ENCODE measurements around the gene C10orf71. TPM values are rescaled to one million over a fixed set of nuclear protein-coding genes. Genes with fewer than 3 reads are reported as not detected.

The C10orf71 gene
- polyA plus RNA-seq, 3 donors = 0.19 to 0.28 TPM; not detected in 1

Other genes starting within 250 kb of the C10orf71 start
- gene VSTM4, start 183.6 kb upstream of the C10orf71 start, polyA plus RNA-seq (ENCODE audit: insufficient read length in 3 of 3) = 10 to 100 TPM; 12.2 to 13.4 (median 12.6) TPM
- gene FAM170B, start 165.1 kb upstream of the C10orf71 start, polyA plus RNA-seq (ENCODE audit: insufficient read length in 3 of 3) = not detected
- 1 to 10 TPM; 2.2 to 3.0 (median 2.5) TPM for gene TMEM273, start 110.8 kb upstream of the C10orf71 start, polyA plus RNA-seq (ENCODE audit: insufficient read length in 3 of 3)
- gene DRGX, start 96.9 kb downstream of the C10orf71 start, polyA plus RNA-seq (ENCODE audit: insufficient read length in 3 of 3) = under 1 TPM in 1 of 3 donors, not detected in 2; 0.09 TPM
- gene ERCC6, start 240.0 kb downstream of the C10orf71 start, polyA plus RNA-seq (ENCODE audit: insufficient read length in 3 of 3) = 10 to 100 TPM; 13.7 to 18.6 (median 17.8) TPM

Measured in renal pelvis (tissue), 3 donors.